Measurements from ENCODE around the gene G3BP1.

DNA sequence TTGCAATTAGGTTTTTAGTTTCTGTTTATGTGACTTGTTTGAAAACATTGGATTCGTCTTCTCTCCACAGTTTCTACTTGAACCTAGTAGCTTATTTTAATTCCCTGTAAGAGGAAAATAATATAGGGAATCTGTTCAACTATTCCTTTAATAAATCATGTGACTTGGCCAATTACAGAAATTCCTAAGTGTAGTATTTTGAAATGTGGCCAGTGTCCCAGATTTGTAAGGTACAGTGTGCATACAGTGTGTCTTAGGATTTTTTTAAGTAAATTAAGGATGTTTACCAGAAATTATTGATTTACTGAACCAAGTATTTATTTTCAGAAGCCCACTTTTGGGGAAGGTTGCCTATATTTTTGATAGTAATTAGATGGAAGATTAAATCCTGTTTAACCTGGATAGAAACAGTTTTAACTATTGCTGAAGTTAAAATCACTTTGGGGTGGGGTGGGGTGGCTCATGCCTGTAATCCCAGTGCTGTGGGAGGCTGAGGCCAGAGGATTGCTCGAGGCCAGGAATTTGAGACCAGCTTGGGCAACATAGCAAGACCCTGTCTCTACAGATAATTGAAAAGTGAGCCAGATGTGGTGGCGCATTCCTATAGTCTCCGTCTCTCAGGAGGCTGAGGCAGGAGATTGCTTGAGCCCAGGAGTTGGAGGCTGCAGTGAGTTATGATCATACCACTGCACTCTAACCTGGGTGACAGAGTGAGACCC is 36.9 kb downstream of the G3BP1 start:
- TF ChIP-seq RAD21 (IDR thresholded peaks at IDR 0.05) = no peak
- TF ChIP-seq, protein P1, sequence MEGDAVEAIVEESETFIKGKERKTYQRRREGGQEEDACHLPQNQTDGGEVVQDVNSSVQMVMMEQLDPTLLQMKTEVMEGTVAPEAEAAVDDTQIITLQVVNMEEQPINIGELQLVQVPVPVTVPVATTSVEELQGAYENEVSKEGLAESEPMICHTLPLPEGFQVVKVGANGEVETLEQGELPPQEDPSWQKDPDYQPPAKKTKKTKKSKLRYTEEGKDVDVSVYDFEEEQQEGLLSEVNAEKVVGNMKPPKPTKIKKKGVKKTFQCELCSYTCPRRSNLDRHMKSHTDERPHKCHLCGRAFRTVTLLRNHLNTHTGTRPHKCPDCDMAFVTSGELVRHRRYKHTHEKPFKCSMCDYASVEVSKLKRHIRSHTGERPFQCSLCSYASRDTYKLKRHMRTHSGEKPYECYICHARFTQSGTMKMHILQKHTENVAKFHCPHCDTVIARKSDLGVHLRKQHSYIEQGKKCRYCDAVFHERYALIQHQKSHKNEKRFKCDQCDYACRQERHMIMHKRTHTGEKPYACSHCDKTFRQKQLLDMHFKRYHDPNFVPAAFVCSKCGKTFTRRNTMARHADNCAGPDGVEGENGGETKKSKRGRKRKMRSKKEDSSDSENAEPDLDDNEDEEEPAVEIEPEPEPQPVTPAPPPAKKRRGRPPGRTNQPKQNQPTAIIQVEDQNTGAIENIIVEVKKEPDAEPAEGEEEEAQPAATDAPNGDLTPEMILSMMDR (IDR thresholded peaks at IDR 0.05; ENCODE audit: low read depth, low read length, missing input control) = no peak
- no peak for TF ChIP-seq RXRA (IDR thresholded peaks at IDR 0.05)
- TF ChIP-seq YY1 (IDR thresholded peaks at IDR 0.05) = no peak
- TF ChIP-seq GABPA (IDR thresholded peaks at IDR 0.05 in 1 of 2, conservative IDR thresholded peaks at IDR 0.05 in 1 of 2) = no peak
- TF ChIP-seq JUND (IDR thresholded peaks at IDR 0.05) = no peak
- TF ChIP-seq FOXA2 (IDR thresholded peaks at IDR 0.05) = no peak
- TF ChIP-seq, protein P2, sequence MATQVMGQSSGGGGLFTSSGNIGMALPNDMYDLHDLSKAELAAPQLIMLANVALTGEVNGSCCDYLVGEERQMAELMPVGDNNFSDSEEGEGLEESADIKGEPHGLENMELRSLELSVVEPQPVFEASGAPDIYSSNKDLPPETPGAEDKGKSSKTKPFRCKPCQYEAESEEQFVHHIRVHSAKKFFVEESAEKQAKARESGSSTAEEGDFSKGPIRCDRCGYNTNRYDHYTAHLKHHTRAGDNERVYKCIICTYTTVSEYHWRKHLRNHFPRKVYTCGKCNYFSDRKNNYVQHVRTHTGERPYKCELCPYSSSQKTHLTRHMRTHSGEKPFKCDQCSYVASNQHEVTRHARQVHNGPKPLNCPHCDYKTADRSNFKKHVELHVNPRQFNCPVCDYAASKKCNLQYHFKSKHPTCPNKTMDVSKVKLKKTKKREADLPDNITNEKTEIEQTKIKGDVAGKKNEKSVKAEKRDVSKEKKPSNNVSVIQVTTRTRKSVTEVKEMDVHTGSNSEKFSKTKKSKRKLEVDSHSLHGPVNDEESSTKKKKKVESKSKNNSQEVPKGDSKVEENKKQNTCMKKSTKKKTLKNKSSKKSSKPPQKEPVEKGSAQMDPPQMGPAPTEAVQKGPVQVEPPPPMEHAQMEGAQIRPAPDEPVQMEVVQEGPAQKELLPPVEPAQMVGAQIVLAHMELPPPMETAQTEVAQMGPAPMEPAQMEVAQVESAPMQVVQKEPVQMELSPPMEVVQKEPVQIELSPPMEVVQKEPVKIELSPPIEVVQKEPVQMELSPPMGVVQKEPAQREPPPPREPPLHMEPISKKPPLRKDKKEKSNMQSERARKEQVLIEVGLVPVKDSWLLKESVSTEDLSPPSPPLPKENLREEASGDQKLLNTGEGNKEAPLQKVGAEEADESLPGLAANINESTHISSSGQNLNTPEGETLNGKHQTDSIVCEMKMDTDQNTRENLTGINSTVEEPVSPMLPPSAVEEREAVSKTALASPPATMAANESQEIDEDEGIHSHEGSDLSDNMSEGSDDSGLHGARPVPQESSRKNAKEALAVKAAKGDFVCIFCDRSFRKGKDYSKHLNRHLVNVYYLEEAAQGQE (IDR thresholded peaks at IDR 0.05) = no peak
